ENCODE results near the gene CDC42BPA.

The CDC42BPA gene

DNA sequence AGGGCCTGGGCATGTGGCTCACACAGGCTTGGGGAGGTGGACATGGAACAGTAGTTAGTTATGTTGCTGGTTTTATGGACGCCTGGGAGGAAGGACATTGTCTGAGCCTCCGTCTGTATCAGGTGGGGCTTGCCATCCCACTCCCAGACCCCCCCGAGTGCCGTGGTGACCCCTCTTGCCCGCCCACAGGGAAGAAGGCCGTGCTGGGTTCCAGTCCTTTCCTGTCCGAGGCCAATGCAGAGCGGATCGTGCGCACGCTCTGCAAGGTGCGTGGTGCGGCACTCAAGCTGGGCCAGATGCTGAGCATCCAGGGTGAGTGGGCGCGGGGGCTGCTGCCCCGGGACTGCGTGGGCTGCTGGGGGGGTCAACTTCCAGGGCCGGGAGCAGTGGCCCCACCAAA, 336.5 kb downstream of the CDC42BPA start:
- DNase-seq = no peak

DNA sequence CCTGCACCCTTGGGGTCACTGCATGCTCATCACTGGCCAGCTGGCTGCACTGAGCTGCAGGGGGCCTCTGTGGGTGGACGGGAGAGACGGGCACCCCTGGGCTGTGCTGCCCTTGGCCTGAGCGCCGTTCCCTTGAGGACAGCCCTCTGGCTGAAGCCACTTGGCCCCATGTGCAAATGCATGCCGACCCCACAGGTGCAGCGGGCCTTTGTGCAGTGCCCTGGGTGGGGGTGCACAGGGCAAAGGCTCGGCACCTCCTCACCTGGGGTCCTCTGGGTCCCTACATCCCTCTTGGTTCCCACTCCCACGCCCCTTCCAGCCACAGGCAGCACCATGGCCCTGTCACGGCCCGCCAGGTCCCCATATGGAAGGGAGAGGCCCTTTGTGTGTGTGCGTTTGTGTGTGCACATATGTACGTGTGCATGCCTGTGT, 336.9 kb downstream of the CDC42BPA start:
- no peak for DNase-seq

- no peak for DNase-seq
These were observed 337.5 kb downstream of the CDC42BPA start for GRCh38 chr1:226980565-226981385.

GRCh38 chr1:226980122-226980560, 338.2 kb downstream of the CDC42BPA start:
- DNase-seq = no peak

GRCh38 chr1:226979517-226980121, 338.7 kb downstream of the CDC42BPA start:
- DNase-seq = peak in 12 of 56 donors; percentile 27 to 65 (median 42)

GRCh38 chr1:226979115-226979516, 339.2 kb downstream of the CDC42BPA start:
- no peak for DNase-seq

- DNase-seq = no peak
These were observed 339.7 kb downstream of the CDC42BPA start for GRCh38 chr1:226978432-226979114.

DNA sequence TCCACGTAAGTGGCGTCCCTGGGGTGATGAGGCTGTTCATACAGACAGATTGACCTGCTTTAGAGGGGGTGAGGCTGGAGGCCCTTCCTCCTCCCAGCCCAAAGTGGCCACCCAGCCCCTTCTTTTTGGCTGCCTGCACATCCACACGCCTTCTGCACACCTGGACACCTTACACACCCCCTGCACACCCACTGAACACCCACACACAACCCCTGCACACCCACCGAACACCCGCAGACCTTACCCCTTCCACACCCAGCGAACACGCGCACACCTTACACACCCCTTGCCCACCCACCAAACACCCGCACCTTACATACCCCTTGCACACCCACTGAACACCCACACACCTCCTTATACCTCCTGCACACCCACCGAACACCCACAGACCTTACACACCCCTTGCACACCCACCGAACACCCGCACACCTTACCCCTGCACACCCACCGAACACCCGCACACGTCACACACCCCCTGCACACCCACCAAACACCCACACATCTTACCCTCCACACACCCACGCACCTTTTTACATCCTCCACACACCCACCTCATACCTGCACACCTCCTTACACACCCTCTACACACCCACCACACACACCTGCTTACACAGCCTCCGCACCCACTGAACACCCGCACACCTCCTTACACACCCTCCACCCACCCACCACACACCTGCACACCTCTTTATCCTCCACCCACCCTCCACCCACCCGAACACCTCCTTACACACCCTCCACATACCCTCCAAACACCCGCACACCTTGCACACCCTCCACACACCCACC, 340.5 kb downstream of the CDC42BPA start:
- DNase-seq = no peak

DNA sequence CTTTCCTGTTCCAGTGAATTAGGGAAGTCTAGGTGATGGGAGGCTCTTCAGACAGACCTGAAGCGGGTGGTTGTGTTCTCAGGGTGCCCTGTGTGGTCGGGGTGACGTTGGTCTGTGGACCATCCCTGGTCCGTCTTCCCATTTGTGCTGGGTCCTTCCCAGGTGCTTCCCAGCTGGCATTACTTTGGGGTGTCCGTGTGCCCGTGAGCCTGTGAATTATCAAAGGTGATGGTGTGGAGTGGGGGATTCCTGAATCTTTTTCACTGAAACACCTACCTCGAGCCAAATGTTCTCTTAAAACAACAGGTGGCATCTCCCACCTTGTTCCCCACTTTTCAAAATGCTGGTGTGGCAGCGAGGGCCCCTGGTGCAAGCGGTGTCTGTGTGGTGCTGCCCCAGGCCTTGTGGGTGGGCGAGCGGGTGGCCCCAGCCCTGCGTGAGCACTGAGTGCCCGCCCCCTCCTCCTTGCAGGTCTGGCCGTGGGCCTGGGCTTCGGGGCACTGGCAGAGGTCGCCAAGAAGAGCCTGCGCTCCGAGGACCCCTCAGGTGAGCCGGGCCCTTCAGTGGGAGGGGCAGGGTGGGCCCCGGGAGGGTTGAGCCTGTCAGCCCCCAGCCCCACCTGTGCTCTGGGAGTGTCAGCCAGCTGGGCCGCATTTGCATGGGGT, 341.2 kb downstream of the CDC42BPA start:
- DNase-seq = no peak

GRCh38 chr1:226976276-226976977, 341.9 kb downstream of the CDC42BPA start:
- no peak for DNase-seq

- DNase-seq = peak in 40 of 56 donors; percentile 30 to 88 (median 59)
These were observed 342.7 kb downstream of the CDC42BPA start for GRCh38 chr1:226975259-226976250.

DNA sequence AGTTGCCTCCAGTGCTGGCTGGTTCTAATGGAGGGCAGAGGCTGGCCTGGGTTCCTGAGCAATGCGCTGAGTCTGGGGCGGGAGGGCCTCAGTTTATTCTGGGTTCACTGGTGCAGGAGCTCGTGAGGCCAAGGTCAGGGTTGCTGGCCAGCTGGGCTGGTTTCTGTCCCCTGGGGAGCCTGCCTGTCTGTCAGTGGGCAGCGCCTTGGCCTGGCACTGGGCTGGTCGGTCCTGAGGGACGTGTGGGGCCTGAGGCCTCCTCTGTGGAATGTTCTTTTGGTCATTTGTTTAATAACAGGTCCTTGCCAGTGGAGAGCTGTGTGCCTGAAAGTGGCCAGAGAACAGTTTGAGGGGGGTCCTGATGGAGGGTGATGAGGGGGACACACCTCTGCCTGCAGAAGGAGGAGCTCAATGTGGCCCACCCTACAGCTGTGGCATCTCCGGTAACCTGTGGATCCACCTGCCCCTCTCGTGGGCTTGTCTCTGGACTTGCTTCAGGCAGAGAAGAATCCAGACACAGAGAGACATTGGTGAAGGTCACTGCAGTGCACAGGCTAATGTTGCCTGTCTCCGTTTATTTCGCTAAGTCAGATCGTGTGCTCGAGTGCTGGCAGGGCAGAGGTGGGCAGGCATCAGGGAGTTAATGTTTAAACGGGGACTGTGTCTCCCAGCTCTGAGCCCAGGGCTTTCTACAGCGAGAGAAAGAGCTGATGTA, 343.6 kb downstream of the CDC42BPA start:
- DNase-seq = no peak

DNA sequence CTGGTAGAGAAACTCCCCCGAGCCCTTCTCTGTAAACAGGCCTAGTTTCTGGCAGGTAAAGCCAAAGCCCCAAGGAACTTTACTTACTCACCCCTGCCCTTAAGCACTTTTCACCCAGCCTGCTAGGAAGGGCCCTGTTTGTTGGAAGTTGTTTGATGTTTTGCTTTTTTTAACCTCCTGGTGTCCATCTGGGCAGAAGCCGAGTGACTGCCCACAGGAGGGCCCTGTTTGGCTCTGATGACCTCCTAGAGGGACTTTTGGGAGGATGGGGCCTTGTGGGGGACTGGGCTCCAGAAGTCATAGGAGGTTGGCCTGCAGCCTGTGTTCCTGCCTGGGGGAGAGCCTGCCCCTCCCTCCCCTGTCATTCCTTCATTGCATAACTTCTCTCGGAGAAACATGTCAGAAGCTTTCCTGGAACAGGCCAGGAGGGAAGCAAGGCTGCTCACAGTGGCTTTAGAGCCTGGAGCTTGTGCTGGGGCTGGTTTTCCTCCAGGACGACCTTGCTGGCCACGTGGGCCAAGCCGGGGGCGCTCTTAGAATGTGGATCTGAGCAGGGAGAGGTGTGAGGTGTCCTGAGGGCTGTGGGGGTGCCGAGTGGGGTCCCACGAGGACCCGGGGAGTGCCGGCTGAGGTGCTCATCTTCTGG, 344.3 kb downstream of the CDC42BPA start:
- no peak for DNase-seq

DNA sequence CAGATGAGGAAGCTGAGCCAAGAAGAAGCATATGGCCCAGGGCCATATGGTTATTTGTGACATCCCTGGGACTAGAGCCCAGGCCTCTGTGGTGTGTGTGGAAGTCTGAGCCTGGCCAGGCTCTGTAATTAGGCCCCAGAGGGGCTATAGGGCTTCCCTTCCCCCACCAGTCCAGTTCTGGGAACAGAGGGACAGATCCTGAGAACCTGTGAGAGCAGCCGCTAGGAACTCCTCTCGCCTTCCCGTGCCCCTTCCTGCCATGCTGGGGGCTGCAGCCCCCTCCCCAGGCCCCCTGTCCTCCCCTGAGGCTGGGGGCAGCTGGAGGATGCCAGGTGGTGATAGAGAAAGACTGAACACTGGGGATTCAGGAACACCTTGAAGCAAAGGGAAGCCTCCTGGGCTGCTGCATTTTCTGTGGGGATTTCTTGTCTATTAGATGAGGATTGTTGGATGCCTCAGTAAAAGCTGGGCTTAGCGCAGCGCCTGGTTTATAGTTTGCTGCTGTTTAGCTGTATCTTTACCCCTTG, 344.9 kb downstream of the CDC42BPA start:
- DNase-seq = no peak

DNA sequence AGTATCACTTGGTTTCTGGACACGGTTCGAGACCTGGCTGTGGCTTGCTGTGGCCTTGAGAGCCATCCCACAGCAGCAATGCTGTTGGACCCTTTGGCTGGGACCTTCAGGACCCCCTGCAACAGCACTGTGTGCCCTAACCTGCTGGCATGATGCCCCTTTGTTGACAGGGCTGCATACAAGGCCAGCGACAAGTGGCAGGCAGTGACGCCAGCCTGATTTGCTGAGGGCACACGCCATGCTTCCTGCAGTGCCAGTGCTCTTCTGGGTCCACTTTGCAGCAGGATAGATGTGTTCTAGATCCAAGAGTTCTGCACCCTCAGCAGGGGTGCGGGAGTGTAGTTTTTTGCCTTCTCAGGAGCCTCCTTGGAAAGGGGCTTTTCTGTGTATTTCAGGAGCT, 345.4 kb downstream of the CDC42BPA start:
- DNase-seq = no peak

- DNase-seq = no peak
These were observed 346.5 kb downstream of the CDC42BPA start for GRCh38 chr1:226971765-226972164.

DNA sequence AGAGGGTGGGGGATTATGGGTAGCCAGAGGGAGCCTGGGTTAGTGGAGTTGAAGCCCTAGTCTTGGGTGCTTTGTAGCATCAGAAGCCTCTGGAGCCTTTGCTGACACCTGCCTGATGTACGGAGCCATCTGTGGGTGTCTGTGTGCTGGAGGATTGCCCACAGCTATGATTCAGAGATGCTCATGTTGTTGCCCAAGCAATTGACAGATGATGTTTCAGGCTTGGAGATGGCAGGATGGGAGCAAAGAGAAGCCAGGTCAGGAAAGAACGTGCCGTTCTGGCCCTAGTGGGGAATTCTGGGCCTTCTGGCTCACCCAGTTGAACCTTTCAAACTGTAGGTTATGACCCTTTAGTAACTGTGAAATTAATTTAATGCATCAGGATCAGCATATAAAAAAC, 350.6 kb downstream of the CDC42BPA start:
- DNase-seq = peak in 7 of 56 donors; percentile 18 to 36 (median 24)

Data from amygdala (tissue), 56 donors.